ENCODE measurements around the gene SLC25A36.

DNA sequence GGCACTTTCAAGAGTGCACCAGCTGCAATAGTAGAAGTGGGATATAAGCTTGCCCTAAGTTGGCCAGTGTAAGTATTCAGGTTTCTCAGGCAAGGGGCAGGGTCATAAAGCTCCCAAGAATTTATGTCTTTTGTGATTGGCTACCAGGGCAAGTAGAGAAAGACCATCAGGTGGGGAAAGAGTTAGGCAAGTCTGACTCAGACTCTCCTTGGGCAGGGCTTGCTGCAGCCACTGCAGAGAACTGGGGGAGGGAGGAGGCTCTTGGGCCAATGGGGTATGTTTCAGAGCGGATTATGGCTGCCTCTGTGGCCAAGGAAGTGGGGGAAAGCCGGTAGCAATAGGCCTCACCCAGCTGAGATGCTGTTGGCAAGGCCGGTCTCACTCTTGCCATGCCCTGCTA, 44.6 kb upstream of the SLC25A36 start:
- TF ChIP-seq, protein P1, sequence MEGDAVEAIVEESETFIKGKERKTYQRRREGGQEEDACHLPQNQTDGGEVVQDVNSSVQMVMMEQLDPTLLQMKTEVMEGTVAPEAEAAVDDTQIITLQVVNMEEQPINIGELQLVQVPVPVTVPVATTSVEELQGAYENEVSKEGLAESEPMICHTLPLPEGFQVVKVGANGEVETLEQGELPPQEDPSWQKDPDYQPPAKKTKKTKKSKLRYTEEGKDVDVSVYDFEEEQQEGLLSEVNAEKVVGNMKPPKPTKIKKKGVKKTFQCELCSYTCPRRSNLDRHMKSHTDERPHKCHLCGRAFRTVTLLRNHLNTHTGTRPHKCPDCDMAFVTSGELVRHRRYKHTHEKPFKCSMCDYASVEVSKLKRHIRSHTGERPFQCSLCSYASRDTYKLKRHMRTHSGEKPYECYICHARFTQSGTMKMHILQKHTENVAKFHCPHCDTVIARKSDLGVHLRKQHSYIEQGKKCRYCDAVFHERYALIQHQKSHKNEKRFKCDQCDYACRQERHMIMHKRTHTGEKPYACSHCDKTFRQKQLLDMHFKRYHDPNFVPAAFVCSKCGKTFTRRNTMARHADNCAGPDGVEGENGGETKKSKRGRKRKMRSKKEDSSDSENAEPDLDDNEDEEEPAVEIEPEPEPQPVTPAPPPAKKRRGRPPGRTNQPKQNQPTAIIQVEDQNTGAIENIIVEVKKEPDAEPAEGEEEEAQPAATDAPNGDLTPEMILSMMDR (conservative IDR thresholded peaks at IDR 0.05; ENCODE audit: low read depth, low read length), result no peak
- TF ChIP-seq POLR2A (IDR thresholded peaks at IDR 0.05; ENCODE audit: low read depth, low read length), result no peak
- TF ChIP-seq RCOR1 (IDR thresholded peaks at IDR 0.05; ENCODE audit: insufficient replicate concordance, low read length), result no peak
- TF ChIP-seq RAD21 (IDR thresholded peaks at IDR 0.05; ENCODE audit: low read length), result no peak
- TF ChIP-seq MAFK (IDR thresholded peaks at IDR 0.05; ENCODE audit: low read depth, low read length), result no peak
- TF ChIP-seq, protein P2, sequence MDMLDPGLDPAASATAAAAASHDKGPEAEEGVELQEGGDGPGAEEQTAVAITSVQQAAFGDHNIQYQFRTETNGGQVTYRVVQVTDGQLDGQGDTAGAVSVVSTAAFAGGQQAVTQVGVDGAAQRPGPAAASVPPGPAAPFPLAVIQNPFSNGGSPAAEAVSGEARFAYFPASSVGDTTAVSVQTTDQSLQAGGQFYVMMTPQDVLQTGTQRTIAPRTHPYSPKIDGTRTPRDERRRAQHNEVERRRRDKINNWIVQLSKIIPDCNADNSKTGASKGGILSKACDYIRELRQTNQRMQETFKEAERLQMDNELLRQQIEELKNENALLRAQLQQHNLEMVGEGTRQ (IDR thresholded peaks at IDR 0.05; ENCODE audit: low read depth, low read length), result no peak
- TF ChIP-seq FOS (IDR thresholded peaks at IDR 0.05; ENCODE audit: low read depth, low read length), result no peak
- TF ChIP-seq CEBPB (IDR thresholded peaks at IDR 0.05; ENCODE audit: low read depth, low read length), result no peak
- TF ChIP-seq SMC3 (IDR thresholded peaks at IDR 0.05; ENCODE audit: low read depth, low read length), result no peak

All from IMR-90 (cell line).